Measurements from ENCODE around the gene APOLD1.
"Not testable (repeated sequence)": the region's sequence is repeated elsewhere in the genome, so short reads cannot be mapped to it uniquely, and the experiment has no call there.

APOLD1 gene, protein sequence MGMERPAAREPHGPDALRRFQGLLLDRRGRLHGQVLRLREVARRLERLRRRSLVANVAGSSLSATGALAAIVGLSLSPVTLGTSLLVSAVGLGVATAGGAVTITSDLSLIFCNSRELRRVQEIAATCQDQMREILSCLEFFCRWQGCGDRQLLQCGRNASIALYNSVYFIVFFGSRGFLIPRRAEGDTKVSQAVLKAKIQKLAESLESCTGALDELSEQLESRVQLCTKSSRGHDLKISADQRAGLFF

DNA sequence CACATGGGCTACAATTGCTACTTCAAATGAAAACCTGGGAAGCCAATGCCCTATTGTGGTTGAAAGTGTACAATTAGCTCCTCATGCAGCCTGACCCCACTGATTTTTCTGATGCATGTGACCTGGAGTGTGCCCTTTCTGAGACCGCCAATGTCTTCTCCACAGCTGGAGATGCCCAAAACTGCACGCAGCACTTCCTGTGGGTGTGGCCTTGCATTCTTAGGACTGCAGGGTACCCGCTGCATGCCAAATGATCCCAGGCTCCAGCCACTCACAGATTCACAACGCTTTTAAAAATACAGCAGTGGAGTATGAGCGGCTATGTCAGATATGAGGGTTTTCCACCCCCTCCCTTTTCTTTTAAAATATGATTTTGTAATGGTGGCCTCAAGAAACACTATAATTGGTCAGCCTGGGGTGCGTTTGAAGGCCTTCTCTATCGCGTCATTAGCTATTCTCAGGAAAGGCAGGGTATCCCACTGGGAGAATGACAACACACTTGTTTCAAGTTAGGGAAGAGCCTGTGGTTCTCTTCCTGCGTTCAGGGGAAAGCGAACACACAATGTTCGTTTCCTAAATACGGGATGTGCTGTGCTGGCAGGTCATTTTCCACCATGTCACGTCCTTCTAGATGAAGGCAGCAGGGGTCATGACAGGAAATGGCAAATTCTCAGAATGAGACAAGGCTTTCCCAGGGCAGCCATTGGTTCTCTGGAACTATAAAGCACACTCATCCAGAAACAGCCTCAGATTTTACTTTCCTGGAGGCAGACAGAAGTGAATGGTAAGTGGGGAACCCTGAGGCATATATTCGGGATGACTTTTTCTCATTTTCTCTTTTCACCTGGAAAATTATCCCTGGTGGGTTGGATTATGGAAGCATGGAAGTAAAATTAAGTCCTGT is at the start of gene APOLD1:
APOLD1 (plus strand) TSS at position 749 of the 904 bp plus-strand sequence; CDS start at position 782, 33 bp downstream.
- in situ Hi-C loops (cut with HindIII; ENCODE audit: low sequenced_read_pairs): no loop called here

GRCh38 chr12:12736759-12737676 is 48.4 kb upstream of the APOLD1 start:
- in situ Hi-C loops (cut with HindIII; ENCODE audit: low sequenced_read_pairs): no loop called here

DNA sequence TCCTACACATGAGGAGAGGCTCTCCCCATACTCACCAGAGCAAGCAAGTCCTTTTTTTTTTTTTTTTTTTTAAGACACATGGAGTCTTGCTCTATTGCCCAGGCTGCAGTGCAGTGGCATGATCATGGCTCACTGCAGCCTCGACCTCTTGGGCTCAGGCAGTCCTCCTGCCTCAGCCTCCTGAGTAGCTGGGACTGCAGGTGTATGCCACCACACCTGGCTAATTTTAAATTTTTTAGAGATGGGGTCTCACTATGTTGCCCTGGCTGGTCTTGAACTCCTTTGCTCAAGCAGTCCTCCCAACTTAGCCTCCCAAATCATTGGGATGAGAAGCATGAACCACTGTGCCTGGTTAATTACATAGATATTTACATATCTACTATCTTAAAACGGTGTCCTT is 47.3 kb upstream of the APOLD1 start:
- in situ Hi-C loops (cut with HindIII; ENCODE audit: low sequenced_read_pairs): not testable (repeated sequence)

GRCh38 chr12:12741660-12742059 is 43.8 kb upstream of the APOLD1 start:
- in situ Hi-C loops (cut with HindIII; ENCODE audit: low sequenced_read_pairs): no loop called here

DNA sequence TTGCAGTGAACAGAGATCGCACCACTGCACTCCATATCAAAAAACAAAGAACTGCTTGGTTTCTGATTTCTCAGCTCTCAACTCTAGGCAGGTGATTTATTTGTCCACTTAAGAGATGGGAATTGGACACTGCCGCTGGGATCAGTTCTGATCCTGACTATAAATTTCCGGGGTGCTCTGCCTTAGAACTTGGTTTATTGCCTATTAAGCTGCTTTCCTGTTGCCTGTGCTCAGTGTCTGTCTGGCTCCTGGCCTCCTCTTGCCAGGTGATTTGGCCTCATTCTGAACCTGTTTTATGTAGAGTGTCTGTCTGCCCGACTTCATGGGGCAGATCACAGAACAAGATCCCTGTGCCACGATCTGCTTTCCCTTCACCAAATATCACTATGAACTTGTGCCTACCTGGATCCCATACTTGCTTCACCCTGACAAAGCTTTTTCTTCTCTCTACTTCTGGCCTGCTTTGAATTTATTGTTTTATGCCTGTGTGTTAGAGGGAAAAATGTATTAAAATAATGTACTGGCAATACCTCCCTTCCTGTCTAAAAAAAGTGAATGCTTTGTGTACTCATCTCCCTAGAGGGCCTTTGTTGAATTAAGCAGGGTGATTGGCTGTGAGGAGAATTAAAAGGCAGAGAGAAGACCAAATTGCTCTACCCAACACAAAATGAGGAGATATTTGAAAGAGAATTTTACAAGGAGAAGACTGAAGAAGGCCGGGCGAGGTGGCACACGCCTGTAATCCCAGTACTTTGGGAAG is 40.7 kb upstream of the APOLD1 start:
- in situ Hi-C loops (cut with HindIII; ENCODE audit: low sequenced_read_pairs): no loop called here

DNA sequence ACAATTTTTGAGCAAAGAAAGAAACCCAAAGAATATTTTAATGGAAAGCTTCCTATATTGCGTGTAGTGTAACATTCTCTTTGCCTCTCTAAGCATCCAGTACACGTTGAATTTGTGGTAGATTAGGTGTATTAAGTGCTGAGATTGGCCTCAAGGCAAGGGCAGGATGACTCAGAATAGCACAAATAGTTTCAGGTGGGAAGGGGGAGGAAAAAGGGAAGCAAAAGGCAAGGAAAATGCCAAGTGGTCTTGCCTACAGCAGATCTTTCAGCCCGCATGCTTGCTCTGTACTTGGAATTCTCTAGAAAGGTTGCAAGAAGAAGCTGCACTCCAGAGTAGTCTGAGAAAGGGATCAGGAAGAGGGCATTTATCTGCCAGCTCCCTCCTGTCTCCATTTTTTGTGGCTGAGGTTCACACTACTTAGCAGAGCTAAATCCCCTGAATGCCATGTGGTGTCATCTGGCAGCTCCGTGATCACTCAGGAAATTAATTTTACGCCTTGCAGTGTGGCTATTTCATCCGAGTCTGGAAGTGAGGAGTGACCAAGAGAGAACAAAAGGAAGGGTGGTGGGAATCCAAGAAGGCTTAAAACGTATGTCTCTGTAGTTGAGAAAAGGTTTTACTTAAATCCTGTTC is 39.8 kb upstream of the APOLD1 start:
- in situ Hi-C loops (cut with HindIII; ENCODE audit: low sequenced_read_pairs): no loop called here

DNA sequence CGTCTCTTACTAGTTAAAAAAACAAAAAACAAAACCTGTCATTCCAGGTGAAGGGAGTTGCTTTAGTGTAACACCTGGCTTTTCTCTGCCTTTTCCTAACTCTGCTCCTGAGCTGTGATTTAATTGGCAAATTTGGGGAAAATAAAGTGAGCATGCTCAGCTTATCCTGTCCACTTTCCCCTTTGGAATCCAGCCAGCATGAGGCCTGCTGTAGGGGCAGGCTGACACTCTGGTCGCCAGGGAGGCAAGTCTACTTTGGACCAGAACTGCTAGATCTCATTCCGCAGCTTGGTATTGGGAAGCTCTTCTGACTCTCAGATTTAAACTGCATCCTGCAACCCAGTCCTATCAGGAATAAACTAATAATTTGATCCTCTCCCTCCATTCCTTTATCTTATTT is 38.2 kb upstream of the APOLD1 start:
- in situ Hi-C loops (cut with HindIII; ENCODE audit: low sequenced_read_pairs): no loop called here

DNA sequence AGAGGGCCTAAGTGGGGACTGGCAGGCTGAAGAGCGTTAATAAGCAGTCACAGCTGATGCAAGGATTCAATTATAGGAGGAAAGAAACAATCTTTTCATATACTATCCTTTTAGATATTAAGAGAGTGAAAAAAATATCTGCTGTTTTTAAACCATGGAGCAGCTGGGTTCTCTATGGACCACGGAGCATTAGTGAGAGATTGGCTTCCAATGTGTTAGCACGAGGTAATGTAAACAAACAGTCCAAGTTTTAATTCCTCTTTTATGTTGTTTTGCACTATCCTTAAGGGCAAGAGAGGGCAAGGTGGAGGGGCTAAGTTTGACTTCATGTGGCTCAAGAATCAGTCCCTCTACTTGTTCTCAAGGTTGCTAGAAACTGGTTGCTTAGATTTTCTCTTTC is 37.4 kb upstream of the APOLD1 start:
- in situ Hi-C loops (cut with HindIII; ENCODE audit: low sequenced_read_pairs): no loop called here

- in situ Hi-C loops (cut with HindIII; ENCODE audit: low sequenced_read_pairs): no loop called here
Observed at GRCh38 chr12:12749433-12749832, 36.0 kb upstream of the APOLD1 start.

- in situ Hi-C loops (cut with HindIII; ENCODE audit: low sequenced_read_pairs): no loop called here
Observed at GRCh38 chr12:12755923-12756322, 29.5 kb upstream of the APOLD1 start.

DNA sequence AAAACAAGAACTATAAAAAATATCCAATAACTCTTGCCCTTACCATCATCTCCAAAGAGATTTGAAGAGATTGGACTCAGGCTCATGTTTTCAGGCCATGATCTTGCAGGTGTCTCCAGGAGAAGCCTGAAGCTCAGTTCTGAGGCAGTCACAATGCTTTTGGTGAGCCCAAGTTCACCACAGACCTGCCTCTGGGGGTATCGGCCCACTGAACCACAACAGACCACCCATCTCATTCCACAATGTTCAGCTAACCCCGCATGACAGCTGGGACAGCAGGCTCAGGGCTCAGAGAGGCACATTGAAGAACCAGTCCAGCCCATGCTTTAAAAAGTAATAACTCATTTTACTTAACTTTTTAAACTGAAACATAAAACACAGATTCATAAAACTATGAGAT is 28.3 kb upstream of the APOLD1 start:
- in situ Hi-C loops (cut with HindIII; ENCODE audit: low sequenced_read_pairs): no loop called here

- in situ Hi-C loops (cut with HindIII; ENCODE audit: low sequenced_read_pairs): no loop called here
Observed at GRCh38 chr12:12759234-12759915, 26.1 kb upstream of the APOLD1 start.

- in situ Hi-C loops (cut with HindIII; ENCODE audit: low sequenced_read_pairs): no loop called here
Observed at GRCh38 chr12:12764824-12765223, 20.6 kb upstream of the APOLD1 start.

DNA sequence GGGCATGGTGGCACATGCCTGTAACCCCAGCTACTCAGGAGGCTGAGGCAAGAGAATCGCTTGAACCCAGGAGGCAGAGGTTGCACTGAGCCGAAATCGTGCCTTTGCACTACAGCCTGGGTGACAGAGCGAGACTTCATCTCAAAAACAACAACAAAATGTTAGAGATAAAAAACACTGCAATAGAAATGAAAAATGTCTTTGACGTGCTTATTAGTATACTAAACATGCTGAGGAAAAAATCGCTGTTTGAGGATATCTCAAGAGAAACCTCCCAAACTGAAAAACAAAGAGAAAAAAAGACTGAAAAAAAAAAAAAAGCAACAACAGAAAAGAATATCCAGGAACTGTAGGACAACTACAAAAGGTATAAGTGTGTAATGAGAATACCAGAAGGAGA is 15.2 kb upstream of the APOLD1 start:
- in situ Hi-C loops (cut with HindIII; ENCODE audit: low sequenced_read_pairs): no loop called here

DNA sequence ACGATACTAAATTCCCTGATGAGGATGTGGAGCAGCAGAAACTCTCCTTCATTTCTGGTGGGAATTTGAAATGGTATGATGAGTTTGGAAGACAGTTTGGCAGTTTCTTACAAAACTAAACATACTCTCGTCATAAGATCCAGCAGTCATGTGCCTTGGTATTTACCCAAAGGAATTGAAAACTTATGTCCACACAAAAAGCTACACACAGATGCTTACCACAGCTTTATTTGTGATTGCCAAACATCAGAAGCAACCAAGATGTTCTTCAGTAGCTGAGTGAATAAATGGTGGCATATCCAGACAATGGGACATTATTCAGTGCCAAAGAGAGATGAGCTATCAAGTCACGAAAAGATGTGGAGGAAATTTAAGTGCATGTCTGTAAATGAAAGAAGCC is 10.7 kb upstream of the APOLD1 start:
- in situ Hi-C loops (cut with HindIII; ENCODE audit: low sequenced_read_pairs): no loop called here

GRCh38 chr12:12776261-12776660 is 9.2 kb upstream of the APOLD1 start:
- in situ Hi-C loops (cut with HindIII; ENCODE audit: low sequenced_read_pairs): no loop called here

GRCh38 chr12:12777092-12777491 is 8.4 kb upstream of the APOLD1 start:
- in situ Hi-C loops (cut with HindIII; ENCODE audit: low sequenced_read_pairs): no loop called here

GRCh38 chr12:12779007-12779406 is 6.5 kb upstream of the APOLD1 start:
- in situ Hi-C loops (cut with HindIII; ENCODE audit: low sequenced_read_pairs): no loop called here

DNA sequence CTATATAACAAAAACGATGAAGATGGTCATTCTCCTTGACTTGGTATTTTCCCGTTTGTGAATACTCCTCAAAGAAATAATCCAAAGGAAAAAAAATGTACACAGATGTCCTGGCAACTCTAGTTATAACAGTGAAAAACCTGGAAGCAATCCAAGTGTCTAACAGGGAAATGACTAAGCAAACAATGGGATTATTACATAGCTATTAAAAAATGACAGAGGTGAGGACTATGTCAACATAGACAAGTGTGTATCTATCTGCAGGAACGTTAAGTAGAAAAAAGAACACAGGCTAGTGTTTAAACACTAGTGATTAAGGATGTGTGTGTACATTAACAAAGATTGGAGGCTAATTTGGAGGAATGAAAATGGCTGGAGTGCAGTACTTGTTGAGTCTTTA is 5.9 kb upstream of the APOLD1 start:
- in situ Hi-C loops (cut with HindIII; ENCODE audit: low sequenced_read_pairs): no loop called here

All from DLD1 (cell line).